GM12874 (cell line): Measurements from ENCODE around the gene NEDD4L.

Experiments used
- CTCF ChIP-seq: IDR thresholded peaks from 2 replicates; pipeline ENCODE4 v1.5.1; 2011; ENCODE audit warnings: low read depth, mild to moderate bottlenecking, control low read depth, low read length, moderate library complexity; ENCODE audit not compliant: insufficient read depth

The NEDD4L gene

DNA sequence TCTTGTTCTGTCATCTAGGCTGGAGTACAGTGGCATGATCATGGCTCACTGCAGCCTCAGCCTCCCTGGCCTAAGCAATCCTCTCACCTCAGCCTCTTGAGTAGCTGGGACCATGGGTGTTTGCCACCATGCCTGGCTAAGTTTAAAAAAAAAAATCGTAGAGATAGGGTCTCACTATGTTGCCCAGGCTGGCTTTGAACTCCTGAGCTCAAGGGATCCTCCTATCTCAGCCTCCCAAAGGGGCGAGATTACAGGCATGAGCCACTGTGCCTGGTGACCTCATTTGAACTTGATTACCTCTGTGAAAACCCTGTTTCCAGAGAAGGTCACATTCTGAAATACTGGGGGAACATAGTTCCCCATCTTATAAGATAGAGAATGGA, 190.3 kb downstream of the NEDD4L start:
- no peak for TF ChIP-seq CTCF

DNA sequence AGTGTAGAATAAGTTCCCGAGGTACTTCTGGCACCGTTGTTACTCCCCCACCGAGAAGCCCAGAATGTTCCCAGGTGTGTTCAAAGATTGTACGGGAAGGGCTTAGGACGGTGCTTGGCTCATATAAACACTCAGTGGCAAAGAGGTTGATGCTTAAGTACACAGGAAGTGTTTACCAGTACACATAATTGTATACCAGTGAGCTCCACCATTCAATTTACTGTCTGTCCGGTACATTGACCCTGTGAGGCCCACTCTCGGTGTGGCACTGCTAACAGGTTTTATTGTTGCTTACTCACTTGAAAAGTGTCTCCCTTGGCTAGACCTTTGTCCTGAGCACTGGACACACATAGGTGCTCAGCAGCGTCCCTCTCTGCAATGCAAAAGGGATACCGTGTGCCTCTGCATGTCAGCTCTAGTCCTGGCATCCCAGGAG, 191.0 kb downstream of the NEDD4L start:
- TF ChIP-seq CTCF: no peak

- no peak for TF ChIP-seq CTCF
Measured at GRCh38 chr18:58239879-58240278, 195.9 kb downstream of the NEDD4L start.

DNA sequence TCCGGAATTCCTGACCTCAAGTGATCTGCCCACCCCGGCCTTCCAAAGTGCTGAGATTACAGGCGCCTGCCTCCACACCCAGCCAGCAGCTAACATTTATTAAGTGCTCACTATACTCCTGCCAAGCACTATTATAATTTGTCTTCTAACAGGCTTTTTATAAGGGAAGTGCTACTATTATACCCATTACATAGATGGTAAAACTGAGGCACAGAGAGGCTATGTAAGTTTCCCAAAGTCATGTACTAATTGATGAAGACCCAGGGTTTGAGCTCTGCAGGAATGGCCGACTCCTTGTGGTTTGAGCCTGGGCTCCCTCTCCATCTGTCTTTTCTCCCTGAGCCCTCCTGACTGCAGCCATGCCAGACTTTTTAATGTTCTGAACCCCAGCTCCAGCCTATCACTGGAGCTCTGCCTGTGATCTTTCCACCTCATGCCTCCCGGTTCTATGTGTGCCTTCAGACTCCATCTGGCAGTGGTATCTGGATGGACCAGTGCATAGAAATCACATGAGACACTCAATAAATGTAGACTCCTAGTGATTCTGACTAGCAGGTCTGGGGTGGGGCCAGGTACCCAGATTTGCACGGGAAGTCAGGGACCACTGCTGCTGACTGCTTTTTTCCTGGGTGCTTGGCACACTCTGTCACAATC, 197.1 kb downstream of the NEDD4L start:
- TF ChIP-seq CTCF: no peak

- TF ChIP-seq CTCF: no peak
Measured at GRCh38 chr18:58241877-58242276, 197.9 kb downstream of the NEDD4L start.

DNA sequence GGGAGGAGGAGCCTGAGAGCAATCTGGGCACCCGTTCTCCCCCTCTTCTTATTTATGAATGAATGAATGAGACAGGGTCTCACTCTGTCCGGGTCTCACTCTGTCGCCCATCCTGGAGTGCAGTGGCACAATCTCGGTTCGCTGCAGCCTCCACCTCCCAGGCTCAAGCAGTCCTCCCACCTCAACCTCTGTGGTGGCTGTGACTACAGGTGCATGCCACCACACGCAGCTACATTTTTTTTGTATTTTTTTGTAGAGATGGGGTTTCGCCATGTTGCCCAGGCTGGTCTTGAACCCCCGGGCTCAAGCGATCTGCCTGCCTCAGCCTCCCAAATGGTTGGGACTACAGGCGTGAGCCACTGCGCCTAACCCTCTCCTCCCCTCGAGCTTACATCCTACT, 198.4 kb downstream of the NEDD4L start:
- TF ChIP-seq CTCF: no peak

- TF ChIP-seq CTCF: no peak
Measured at GRCh38 chr18:58242968-58243367, 198.9 kb downstream of the NEDD4L start.

- no peak for TF ChIP-seq CTCF
Measured at GRCh38 chr18:58243401-58243800, 199.4 kb downstream of the NEDD4L start.
